ENCODE results near the gene BBS9. TPM values are rescaled to one million over a fixed set of nuclear protein-coding genes. Genes with fewer than 3 reads are reported as not detected.

The BBS9 gene
- total RNA-seq, 1 experiment from 2014 or later: 9.4 TPM

DNA sequence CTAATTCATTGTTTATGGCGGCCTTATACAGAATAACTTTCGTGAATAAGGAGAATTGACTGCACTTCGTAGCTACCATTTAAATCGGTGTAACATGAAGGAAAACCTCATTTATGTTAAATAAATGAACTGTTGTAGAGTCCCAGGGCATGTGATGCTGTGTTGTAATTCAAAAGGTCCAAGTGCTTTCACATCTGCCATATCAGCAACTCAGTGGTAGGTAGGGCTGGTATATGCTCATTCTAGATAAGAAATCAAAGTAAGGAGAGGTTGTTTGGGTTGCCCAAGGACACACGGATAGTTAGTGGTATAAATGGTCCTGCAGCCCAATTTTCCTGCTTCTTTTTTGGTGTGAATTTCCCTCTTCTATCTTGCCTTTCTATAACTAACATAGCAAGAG lies 15.8 kb downstream of the BBS9 start:
- no TSS peak for BruUV-seq (replicated peaks)
- Mint-ChIP-seq H3K27me3 (ENCODE audit: unreplicated experiment) (no peaks in the 10 kb centered on the region), H3K36me3 (ENCODE audit: insufficient read depth, unreplicated experiment) (no peaks in the 10 kb centered on the region), H3K4me1 (ENCODE audit: low read depth, unreplicated experiment) (no peaks in the 10 kb centered on the region), H3K4me3 (ENCODE audit: low read depth, unreplicated experiment) (no peak overlapping the region), H3K9me3 (ENCODE audit: low read depth, unreplicated experiment) (peaks cover 2% of the 10 kb centered on the region), H3K27ac (ENCODE audit: unreplicated experiment) (no peak overlapping the region)
- no peak for DNase-seq
- intact Hi-C loops (cut with micrococcal nuclease; ENCODE audit: unreplicated experiment): no loop called here
- CTCF ChIA-PET: no interaction called here
- TF ChIP-seq, protein P1, sequence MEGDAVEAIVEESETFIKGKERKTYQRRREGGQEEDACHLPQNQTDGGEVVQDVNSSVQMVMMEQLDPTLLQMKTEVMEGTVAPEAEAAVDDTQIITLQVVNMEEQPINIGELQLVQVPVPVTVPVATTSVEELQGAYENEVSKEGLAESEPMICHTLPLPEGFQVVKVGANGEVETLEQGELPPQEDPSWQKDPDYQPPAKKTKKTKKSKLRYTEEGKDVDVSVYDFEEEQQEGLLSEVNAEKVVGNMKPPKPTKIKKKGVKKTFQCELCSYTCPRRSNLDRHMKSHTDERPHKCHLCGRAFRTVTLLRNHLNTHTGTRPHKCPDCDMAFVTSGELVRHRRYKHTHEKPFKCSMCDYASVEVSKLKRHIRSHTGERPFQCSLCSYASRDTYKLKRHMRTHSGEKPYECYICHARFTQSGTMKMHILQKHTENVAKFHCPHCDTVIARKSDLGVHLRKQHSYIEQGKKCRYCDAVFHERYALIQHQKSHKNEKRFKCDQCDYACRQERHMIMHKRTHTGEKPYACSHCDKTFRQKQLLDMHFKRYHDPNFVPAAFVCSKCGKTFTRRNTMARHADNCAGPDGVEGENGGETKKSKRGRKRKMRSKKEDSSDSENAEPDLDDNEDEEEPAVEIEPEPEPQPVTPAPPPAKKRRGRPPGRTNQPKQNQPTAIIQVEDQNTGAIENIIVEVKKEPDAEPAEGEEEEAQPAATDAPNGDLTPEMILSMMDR (IDR thresholded peaks at IDR 0.05; ENCODE audit: unreplicated experiment): no peak

DNA sequence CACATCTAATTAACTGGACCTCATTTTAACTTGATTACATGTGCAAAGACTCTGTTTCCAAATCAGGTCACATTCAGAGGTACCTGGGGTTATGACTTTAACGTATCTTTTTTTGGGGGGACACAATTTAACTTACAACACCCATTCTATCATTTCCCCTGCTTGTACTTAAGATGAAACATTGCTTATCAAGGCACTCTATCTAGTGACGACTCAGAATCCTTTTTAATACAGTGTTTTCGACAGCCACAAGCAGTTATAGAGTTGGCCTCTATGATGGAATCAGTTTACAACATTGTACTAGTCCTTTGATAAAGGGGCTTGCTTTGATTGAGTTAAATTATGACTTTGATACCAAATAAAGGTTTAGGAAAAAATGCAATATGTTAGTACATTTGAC lies 22.7 kb downstream of the BBS9 start:
- no peaks in the 10 kb centered on the region for H3K9me3 Mint-ChIP-seq (ENCODE audit: low read depth, unreplicated experiment)
- H3K4me1 Mint-ChIP-seq (ENCODE audit: low read depth, unreplicated experiment): no peaks in the 10 kb centered on the region
- TF ChIP-seq, protein P1 (IDR thresholded peaks at IDR 0.05; ENCODE audit: unreplicated experiment): no peak
- no peaks in the 10 kb centered on the region for H3K27me3 Mint-ChIP-seq (ENCODE audit: unreplicated experiment)
- no peaks in the 10 kb centered on the region for H3K36me3 Mint-ChIP-seq (ENCODE audit: insufficient read depth, unreplicated experiment)
- no TSS peak for BruUV-seq (replicated peaks)
- DNase-seq: no peak
- intact Hi-C loops (cut with micrococcal nuclease; ENCODE audit: unreplicated experiment): no loop called here
- H3K27ac Mint-ChIP-seq (ENCODE audit: unreplicated experiment): no peak overlapping the region
- CTCF ChIA-PET: interaction anchor here (0.6 kb wide), 1 partner anchor 94 kb away, joined by 3 read pairs; no protein-coding TSS in a partner anchor
- no peak overlapping the region for H3K4me3 Mint-ChIP-seq (ENCODE audit: low read depth, unreplicated experiment)

DNA sequence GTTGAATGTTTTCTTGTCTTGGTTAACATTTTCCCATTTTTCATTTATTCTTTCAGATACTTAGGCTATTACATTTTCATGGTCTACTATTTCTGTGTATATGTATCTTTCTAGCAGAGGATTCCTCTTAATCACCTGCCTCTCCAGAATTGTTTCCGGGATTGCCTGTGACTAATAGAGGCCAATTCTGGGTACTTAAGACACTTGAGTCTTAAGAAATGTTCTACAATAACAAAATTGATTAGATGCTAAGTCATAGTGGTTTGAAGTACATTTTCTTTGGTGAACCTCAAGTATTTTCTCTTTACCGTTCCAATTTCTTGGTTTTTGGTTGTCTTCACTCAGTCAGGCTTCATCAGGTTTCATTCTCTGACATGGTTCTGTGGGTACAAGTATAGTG lies 26.4 kb downstream of the BBS9 start:
- intact Hi-C loops (cut with micrococcal nuclease; ENCODE audit: unreplicated experiment): no loop called here
- no peaks in the 10 kb centered on the region for H3K9me3 Mint-ChIP-seq (ENCODE audit: low read depth, unreplicated experiment)
- TF ChIP-seq, protein P1 (IDR thresholded peaks at IDR 0.05; ENCODE audit: unreplicated experiment): no peak
- no peak overlapping the region for H3K4me3 Mint-ChIP-seq (ENCODE audit: low read depth, unreplicated experiment)
- H3K27ac Mint-ChIP-seq (ENCODE audit: unreplicated experiment): no peak overlapping the region
- BruUV-seq (replicated peaks): no TSS peak
- no peaks in the 10 kb centered on the region for H3K4me1 Mint-ChIP-seq (ENCODE audit: low read depth, unreplicated experiment)
- no peaks in the 10 kb centered on the region for H3K36me3 Mint-ChIP-seq (ENCODE audit: insufficient read depth, unreplicated experiment)
- CTCF ChIA-PET: no interaction called here
- H3K27me3 Mint-ChIP-seq (ENCODE audit: unreplicated experiment): no peaks in the 10 kb centered on the region
- no peak for DNase-seq

DNA sequence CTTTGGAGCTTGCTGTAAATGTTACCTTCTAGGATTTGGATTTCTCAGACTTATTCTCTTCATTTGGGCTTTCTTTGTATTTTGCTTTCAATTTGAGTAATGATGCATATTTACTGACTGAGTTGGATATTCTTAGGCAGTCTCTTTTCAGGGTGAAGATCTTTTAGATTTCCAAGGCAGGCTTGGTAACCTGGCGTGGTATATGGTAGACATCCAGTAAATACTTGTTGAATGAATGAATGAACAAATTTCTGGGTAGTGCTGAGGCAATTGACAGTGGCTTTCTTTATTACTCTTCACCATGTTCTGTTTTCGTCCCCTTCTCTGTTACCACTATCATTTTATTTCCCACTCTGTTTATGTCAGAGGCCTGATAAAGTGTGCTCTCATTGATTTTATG lies 27.1 kb downstream of the BBS9 start:
- Mint-ChIP-seq H3K4me3 (ENCODE audit: low read depth, unreplicated experiment) (no peak overlapping the region), H3K36me3 (ENCODE audit: insufficient read depth, unreplicated experiment) (no peaks in the 10 kb centered on the region), H3K27ac (ENCODE audit: unreplicated experiment) (no peak overlapping the region), H3K27me3 (ENCODE audit: unreplicated experiment) (no peaks in the 10 kb centered on the region), H3K4me1 (ENCODE audit: low read depth, unreplicated experiment) (no peaks in the 10 kb centered on the region), H3K9me3 (ENCODE audit: low read depth, unreplicated experiment) (no peaks in the 10 kb centered on the region)
- intact Hi-C loops (cut with micrococcal nuclease; ENCODE audit: unreplicated experiment): no loop called here
- TF ChIP-seq, protein P1 (IDR thresholded peaks at IDR 0.05; ENCODE audit: unreplicated experiment): no peak
- BruUV-seq (replicated peaks): no TSS peak
- CTCF ChIA-PET: no interaction called here
- DNase-seq: no peak

Data from Calu3 (cell line).